Natural killer cell (primary cell): Measurements from ENCODE around the gene UFD1. TPM values are rescaled to one million over a fixed set of nuclear protein-coding genes. Genes with fewer than 3 reads are reported as not detected.

ENCODE experiments used
- ATAC-seq, 3 donors: fragments of 150-1000 bp in 2 of 3; fragments of 200-7000 bp in 1 of 3; cut with Tn5 transposase; 1 replicate in 1 of 3; 2 replicates in 2 of 3; pipeline ENCODE4 v1.10.0; 2021; ENCODE audit warnings: mild to moderate bottlenecking in 2 of 3, moderate library complexity in 2 of 3
- DNase-seq, 2 donors: peaks; one replicate each; pipeline versions ENCODE4 v3.0.0 to v3.0.0-alpha.2; 2013 to 2021; ENCODE audit warnings: mixed read lengths in 1 of 2
- H3K27ac ChIP-seq: one replicate; pipeline ENCODE4 v1.5.1; 2013; ENCODE audit warnings: mild to moderate bottlenecking, low read length
- H3K27me3 ChIP-seq: one replicate; pipeline ENCODE4 v1.6.1; 2013; ENCODE audit warnings: low read length; ENCODE audit not compliant: control insufficient read depth, insufficient read depth
- H3K36me3 ChIP-seq: one replicate; pipeline ENCODE4 v1.6.1; 2013; ENCODE audit warnings: low read length; ENCODE audit not compliant: control insufficient read depth, insufficient read depth
- H3K4me1 ChIP-seq: one replicate; pipeline ENCODE4 v1.6.1; 2013; ENCODE audit warnings: low read length; ENCODE audit not compliant: control insufficient read depth, insufficient read depth
- H3K4me3 ChIP-seq: one replicate; pipeline ENCODE4 v1.5.1; 2013; ENCODE audit warnings: low read length
- H3K9me3 ChIP-seq: one replicate; pipeline ENCODE4 v1.6.1; 2013; ENCODE audit warnings: low read length; ENCODE audit not compliant: control insufficient read depth, insufficient read depth
- H3K27ac Mint-ChIP-seq, 2 donors: one replicate each; pipeline ENCODE4 v1.8.0; 2022; ENCODE audit warnings: mild to moderate bottlenecking in 2 of 2, mixed read lengths in 2 of 2, moderate library complexity in 1 of 2
- H3K27me3 Mint-ChIP-seq, 2 donors: one replicate each; pipeline ENCODE4 v1.8.0; 2022; ENCODE audit warnings: low read depth in 2 of 2, mixed read lengths in 2 of 2
- H3K36me3 Mint-ChIP-seq: one replicate; pipeline ENCODE4 v1.8.0; 2022; ENCODE audit warnings: mixed read lengths
- H3K4me1 Mint-ChIP-seq, 2 donors: one replicate each; pipeline ENCODE4 v1.8.0; 2022; ENCODE audit warnings: mixed read lengths in 2 of 2
- H3K4me3 Mint-ChIP-seq: one replicate; pipeline ENCODE4 v1.8.0; 2022; ENCODE audit warnings: mild to moderate bottlenecking, moderate library complexity, mixed read lengths
- H3K9me3 Mint-ChIP-seq, 2 donors: one replicate each; pipeline ENCODE4 v1.8.0; 2022; ENCODE audit warnings: mixed read lengths in 2 of 2
- CTCF ChIP-seq: fragments of 200-600 bp; IDR thresholded peaks from one replicate; pipeline ENCODE4 v1.8.0; 2022; ENCODE audit warnings: antibody characterized with exemption
- WGBS: methylation state at CpG from one replicate; pipeline ENCODE4 v1.1.7; 2013; ENCODE audit warnings: missing lambda C conversion rate; ENCODE audit not compliant: insufficient coverage; 5-methylcytosine and 5-hydroxymethylcytosine counted together
- intact Hi-C: fragments of 100-400 bp; cut with micrococcal nuclease; formaldehyde crosslinking; loops from one replicate; pipeline ENCODE4 v1.14.2; 2022
- total RNA-seq, 4 donors: library from RNA; stranded (reverse); fragments of 120-200 nt in 1 of 4; gene quantifications; one replicate each; pipeline versions ENCODE4 v1.2.3 to v1.2.4, GENCODE V29; 2013 to 2022

The UFD1 gene
- total RNA-seq, 3 donors from 2014 or later (not counting 1 experiment from before 2014, with no cell fraction given): 73.8 to 101 (median 77.8) TPM

- no peaks in the 10 kb centered on the region for H3K27me3 Mint-ChIP-seq
- H3K9me3 Mint-ChIP-seq: no peaks in the 10 kb centered on the region
- ATAC-seq: no peak
- WGBS: 96% methylated on average over 8 of the region's 8 CpGs
- Histone ChIP-seq H3K4me1 (no peaks in the 10 kb centered on the region), H3K36me3 (peaks cover 72% of the 10 kb centered on the region), H3K27me3 (no peaks in the 10 kb centered on the region), H3K4me3 (no peak overlapping the region), H3K9me3 (no peaks in the 10 kb centered on the region), H3K27ac (no peak overlapping the region)
- intact Hi-C loops: loop anchor here (10.0 kb wide), 1 partner anchor 177 kb away; the partner anchor contains the start of gene CLTCL1
- no peak for DNase-seq
- TF ChIP-seq CTCF: no peak
- no peak overlapping the region for H3K4me3 Mint-ChIP-seq
- H3K27ac Mint-ChIP-seq: no peak overlapping the region
- peaks cover 8 to 27% of the 10 kb centered on the region in 2 donors for H3K4me1 Mint-ChIP-seq
- peaks cover 7% of the 10 kb centered on the region for H3K36me3 Mint-ChIP-seq
Observed at GRCh38 chr22:19472233-19472632, 6.8 kb downstream of the UFD1 start.

- H3K36me3 Mint-ChIP-seq: peaks cover 7% of the 10 kb centered on the region
- DNase-seq: no peak
Observed at GRCh38 chr22:19471572-19471971, 7.4 kb downstream of the UFD1 start.

GRCh38 chr22:19470010-19470409 lies 9.0 kb downstream of the UFD1 start:
- no peaks in the 10 kb centered on the region for H3K4me1 ChIP-seq
- peaks cover 91% of the 10 kb centered on the region for H3K36me3 ChIP-seq
- ATAC-seq (no peak), DNase-seq (no peak)
- no peaks in the 10 kb centered on the region for H3K27me3 Mint-ChIP-seq
- H3K27ac Mint-ChIP-seq: no peak overlapping the region
- intact Hi-C loops: loop anchor here (10.0 kb wide), 1 partner anchor 175 kb away; the partner anchor contains the start of gene CLTCL1
- H3K36me3 Mint-ChIP-seq: peaks cover 7% of the 10 kb centered on the region
- no peak overlapping the region for H3K4me3 Mint-ChIP-seq
- H3K27me3 ChIP-seq: no peaks in the 10 kb centered on the region
- H3K27ac ChIP-seq: no peak overlapping the region
- H3K9me3 Mint-ChIP-seq: no peaks in the 10 kb centered on the region
- no peak for TF ChIP-seq CTCF
- H3K4me3 ChIP-seq: no peak overlapping the region
- 98% methylated on average over 2 of the region's 2 CpGs for WGBS
- H3K4me1 Mint-ChIP-seq: peaks cover 0 to 12% of the 10 kb centered on the region in 2 donors
- no peaks in the 10 kb centered on the region for H3K9me3 ChIP-seq

More at GRCh38 chr22:19471572-19471971, 7.4 kb downstream of the UFD1 start:
- Mint-ChIP-seq H3K9me3 (no peaks in the 10 kb centered on the region), H3K27me3 (no peaks in the 10 kb centered on the region), H3K4me1 (peaks cover 4 to 25% of the 10 kb centered on the region in 2 donors), H3K27ac (no peak overlapping the region), H3K4me3 (no peak overlapping the region)
- Histone ChIP-seq H3K4me1 (no peaks in the 10 kb centered on the region), H3K27me3 (no peaks in the 10 kb centered on the region), H3K36me3 (peaks cover 79% of the 10 kb centered on the region), H3K4me3 (no peak overlapping the region), H3K9me3 (no peaks in the 10 kb centered on the region), H3K27ac (no peak overlapping the region)
- TF ChIP-seq CTCF: no peak
- 98% methylated on average over 11 of the region's 11 CpGs for WGBS
- no peak for ATAC-seq
- intact Hi-C loops: loop anchor here (10.0 kb wide), 1 partner anchor 177 kb away; the partner anchor contains the start of gene CLTCL1

- intact Hi-C loops: no loop called here
- 99% methylated on average over 7 of the region's 7 CpGs for WGBS
- Histone ChIP-seq H3K4me1 (no peaks in the 10 kb centered on the region), H3K27me3 (no peaks in the 10 kb centered on the region), H3K4me3 (no peak overlapping the region), H3K27ac (no peak overlapping the region), H3K36me3 (peaks cover 92% of the 10 kb centered on the region), H3K9me3 (no peaks in the 10 kb centered on the region)
- Mint-ChIP-seq H3K4me1 (peaks cover 0 to 12% of the 10 kb centered on the region in 2 donors), H3K4me3 (no peak overlapping the region), H3K27ac (no peak overlapping the region), H3K27me3 (no peaks in the 10 kb centered on the region), H3K36me3 (peaks cover 7% of the 10 kb centered on the region), H3K9me3 (no peaks in the 10 kb centered on the region)
- DNase-seq (no peak), ATAC-seq (no peak)
- TF ChIP-seq CTCF: no peak
Observed at GRCh38 chr22:19469421-19469820, 9.6 kb downstream of the UFD1 start.
